ENCODE measurements around the gene FSD2. TPM values are rescaled to one million over a fixed set of nuclear protein-coding genes. Genes with fewer than 3 reads are reported as not detected.

Gene FSD2
- total and polyA plus RNA-seq, 10 of the 15 experiments (the other 5 are each of a cell fraction or from before 2014, with no cell fraction given): under 0.01 to 0.39 (median 0.07) TPM; not detected in 3

GRCh38 chr15:82710208-82710555, 95.7 kb downstream of the FSD2 start:
- H4K20me1 ChIP-seq (ENCODE audit: control insufficient read depth, insufficient read depth): no peaks in the 10 kb centered on the region
- H3K4me1 ChIP-seq (ENCODE audit: control insufficient read depth, insufficient read depth, low read length): 0 out of 2 replicates have a peak, but pooled peaks cover 4% of the 10 kb centered on the region
- DNase-seq (ENCODE audit: low read depth, low spot score) (no peak), ATAC-seq (no peak), FAIRE-seq (no peak)
- peak overlapping the region; percentile 48 for H2AFZ ChIP-seq (ENCODE audit: control insufficient read depth, low read depth, low read length)
- no peak overlapping the region for H3K9ac ChIP-seq (ENCODE audit: control insufficient read depth, insufficient read depth, low read length)
- peak overlapping the region; percentile 93; the same call in 1 of the 2 replicates for H3K4me2 ChIP-seq (ENCODE audit: control insufficient read depth, insufficient read depth)
- TF ChIP-seq, protein P1, sequence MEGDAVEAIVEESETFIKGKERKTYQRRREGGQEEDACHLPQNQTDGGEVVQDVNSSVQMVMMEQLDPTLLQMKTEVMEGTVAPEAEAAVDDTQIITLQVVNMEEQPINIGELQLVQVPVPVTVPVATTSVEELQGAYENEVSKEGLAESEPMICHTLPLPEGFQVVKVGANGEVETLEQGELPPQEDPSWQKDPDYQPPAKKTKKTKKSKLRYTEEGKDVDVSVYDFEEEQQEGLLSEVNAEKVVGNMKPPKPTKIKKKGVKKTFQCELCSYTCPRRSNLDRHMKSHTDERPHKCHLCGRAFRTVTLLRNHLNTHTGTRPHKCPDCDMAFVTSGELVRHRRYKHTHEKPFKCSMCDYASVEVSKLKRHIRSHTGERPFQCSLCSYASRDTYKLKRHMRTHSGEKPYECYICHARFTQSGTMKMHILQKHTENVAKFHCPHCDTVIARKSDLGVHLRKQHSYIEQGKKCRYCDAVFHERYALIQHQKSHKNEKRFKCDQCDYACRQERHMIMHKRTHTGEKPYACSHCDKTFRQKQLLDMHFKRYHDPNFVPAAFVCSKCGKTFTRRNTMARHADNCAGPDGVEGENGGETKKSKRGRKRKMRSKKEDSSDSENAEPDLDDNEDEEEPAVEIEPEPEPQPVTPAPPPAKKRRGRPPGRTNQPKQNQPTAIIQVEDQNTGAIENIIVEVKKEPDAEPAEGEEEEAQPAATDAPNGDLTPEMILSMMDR (IDR thresholded peaks at IDR 0.05 in 2 of 3, conservative IDR thresholded peaks at IDR 0.05 in 1 of 3; ENCODE audit: control insufficient read depth in 2 of 3, extremely low read depth in 1 of 3, insufficient read depth in 1 of 3, low read depth in 3 of 3, low read length in 3 of 3): no peak
- TF ChIP-seq RBBP5 (conservative IDR thresholded peaks at IDR 0.05) (no peak), JUND (IDR thresholded peaks at IDR 0.05; ENCODE audit: low read depth, low read length) (no peak), PAX5 (IDR thresholded peaks at IDR 0.05; ENCODE audit: borderline replicate concordance, low read depth, low read length) (no peak), HCFC1 (IDR thresholded peaks at IDR 0.05; ENCODE audit: low read length) (no peak), YY1 (IDR thresholded peaks at IDR 0.05; ENCODE audit: low read depth, low read length) (no peak)
- H3K27ac ChIP-seq (ENCODE audit: control insufficient read depth, insufficient read depth): no peak overlapping the region
- 30% methylated on average over 14 of the region's 14 CpGs for WGBS (ENCODE audit: insufficient coverage, insufficient replicate concordance, low lambda C conversion rate, missing lambda C conversion rate)
- no peaks in the 10 kb centered on the region for H3K9me3 ChIP-seq (replicated peaks; ENCODE audit: control insufficient read depth, insufficient read depth, low read length)
- POLR2A ChIA-PET: no interaction called here
- SMC1A ChIA-PET (ENCODE audit: uncharacterized antibody, unreplicated experiment): no interaction called here
- in situ Hi-C loops (cut with MboI) (no loop called here), intact Hi-C loops (cut with micrococcal nuclease; ENCODE audit: unreplicated experiment) (no loop called here)
- H3K36me3 ChIP-seq (ENCODE audit: control insufficient read depth in 2 of 2, insufficient read depth in 2 of 2, low read length in 1 of 2): no peaks in the 10 kb centered on the region
- RAD21 ChIA-PET (ENCODE audit: unreplicated experiment): no interaction called here
- CTCF ChIA-PET: no interaction called here
- H3K79me2 ChIP-seq (ENCODE audit: control insufficient read depth, insufficient read depth, low read length): no peaks in the 10 kb centered on the region
- BruUV-seq (replicated peaks): no TSS peak
- 0 out of 2 replicates have a peak overlapping the region, but pooled peaks have one; percentile 68 for H3K4me3 ChIP-seq
- no peaks in the 10 kb centered on the region; a peak in 1 of 4 replicates for H3K27me3 ChIP-seq (replicated peaks in 1 of 2; ENCODE audit: control insufficient read depth in 2 of 2, insufficient read depth in 2 of 2, low read length in 1 of 2)

All from GM12878 (cell line).